ENCODE measurements around the gene CRTAC1. TPM values are rescaled to one million over a fixed set of nuclear protein-coding genes. Genes with fewer than 3 reads are reported as not detected.

The CRTAC1 gene
- polyA plus RNA-seq, 3 donors, result not detected

DNA sequence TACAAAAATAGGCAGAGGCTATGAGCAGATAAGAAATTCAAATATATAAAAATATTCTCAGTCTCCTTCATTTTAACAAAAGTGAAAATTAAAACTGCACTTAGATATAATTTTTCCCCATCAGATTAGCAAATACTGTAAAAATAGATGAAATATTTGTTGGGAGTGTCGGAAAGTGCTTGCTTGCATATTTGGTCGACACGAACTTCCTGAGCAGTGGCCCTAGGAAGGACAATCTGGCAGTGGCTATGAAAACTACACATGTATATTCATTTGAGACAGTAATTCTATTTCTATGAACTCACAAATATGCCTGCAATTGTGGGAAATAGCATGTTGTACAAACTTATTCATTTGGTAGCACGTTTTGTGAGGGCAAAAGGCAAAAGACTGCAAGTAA lies 99.4 kb downstream of the CRTAC1 start:
- H3K27ac Mint-ChIP-seq, result no peak overlapping the region
- no peak for DNase-seq
- no peaks in the 10 kb centered on the region for H3K36me3 Mint-ChIP-seq
- intact Hi-C loops (cut with micrococcal nuclease), result no loop called here
- TF ChIP-seq, protein P1, sequence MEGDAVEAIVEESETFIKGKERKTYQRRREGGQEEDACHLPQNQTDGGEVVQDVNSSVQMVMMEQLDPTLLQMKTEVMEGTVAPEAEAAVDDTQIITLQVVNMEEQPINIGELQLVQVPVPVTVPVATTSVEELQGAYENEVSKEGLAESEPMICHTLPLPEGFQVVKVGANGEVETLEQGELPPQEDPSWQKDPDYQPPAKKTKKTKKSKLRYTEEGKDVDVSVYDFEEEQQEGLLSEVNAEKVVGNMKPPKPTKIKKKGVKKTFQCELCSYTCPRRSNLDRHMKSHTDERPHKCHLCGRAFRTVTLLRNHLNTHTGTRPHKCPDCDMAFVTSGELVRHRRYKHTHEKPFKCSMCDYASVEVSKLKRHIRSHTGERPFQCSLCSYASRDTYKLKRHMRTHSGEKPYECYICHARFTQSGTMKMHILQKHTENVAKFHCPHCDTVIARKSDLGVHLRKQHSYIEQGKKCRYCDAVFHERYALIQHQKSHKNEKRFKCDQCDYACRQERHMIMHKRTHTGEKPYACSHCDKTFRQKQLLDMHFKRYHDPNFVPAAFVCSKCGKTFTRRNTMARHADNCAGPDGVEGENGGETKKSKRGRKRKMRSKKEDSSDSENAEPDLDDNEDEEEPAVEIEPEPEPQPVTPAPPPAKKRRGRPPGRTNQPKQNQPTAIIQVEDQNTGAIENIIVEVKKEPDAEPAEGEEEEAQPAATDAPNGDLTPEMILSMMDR (IDR thresholded peaks at IDR 0.05), result no peak
- H3K36me3 ChIP-seq (replicated peaks in 1 of 2; ENCODE audit: control insufficient read depth in 1 of 2, insufficient read depth in 2 of 2, low read length in 2 of 2), result no peaks in the 10 kb centered on the region
- no peaks in the 10 kb centered on the region for H3K4me1 Mint-ChIP-seq
- no peak overlapping the region for H3K9ac ChIP-seq (ENCODE audit: insufficient read depth, low read length, poor library complexity, severe bottlenecking)
- H3K9me3 ChIP-seq (replicated peaks in 1 of 2; ENCODE audit: control insufficient read depth in 1 of 2, insufficient read depth in 1 of 2, low read length in 2 of 2), result no peaks in the 10 kb centered on the region
- no peaks in the 10 kb centered on the region for H3K4me1 ChIP-seq (ENCODE audit: control insufficient read depth in 1 of 2, insufficient read depth in 2 of 2, low read length in 2 of 2)
- peaks cover 0 to 7% of the 10 kb centered on the region in 2 donors for H3K27me3 ChIP-seq (ENCODE audit: control insufficient read depth in 2 of 2, insufficient read depth in 2 of 2, low read length in 2 of 2)
- H4K20me1 ChIP-seq (ENCODE audit: insufficient read depth, low read length), result no peaks in the 10 kb centered on the region
- no peak overlapping the region for H3K4me2 ChIP-seq (replicated peaks; ENCODE audit: extremely low read depth, low read length, poor library complexity, severe bottlenecking)
- no CpG with 5 or more reads among the region's 4 CpGs for WGBS (ENCODE audit: insufficient coverage)
- no peak overlapping the region for H3K27ac ChIP-seq (ENCODE audit: low read depth in 1 of 2, low read length in 2 of 2)
- H3K4me3 Mint-ChIP-seq, result no peak overlapping the region
- peaks cover 0 to 2% (median 0%) of the 10 kb centered on the region in 7 donors for H3K9me3 Mint-ChIP-seq
- no peak overlapping the region for H3K4me3 ChIP-seq (replicated peaks in 1 of 3; ENCODE audit: low read depth in 2 of 3, low read length in 3 of 3)
- H3K79me2 ChIP-seq (ENCODE audit: insufficient read depth, low read length), result no peaks in the 10 kb centered on the region
- peaks cover 16 to 27% (median 17%) of the 10 kb centered on the region in 3 donors for H3K27me3 Mint-ChIP-seq (ENCODE audit: low read depth in 3 of 3)
- no peak overlapping the region for H2AFZ ChIP-seq (ENCODE audit: insufficient read depth, low read depth, low read length, poor library complexity, severe bottlenecking)

DNA sequence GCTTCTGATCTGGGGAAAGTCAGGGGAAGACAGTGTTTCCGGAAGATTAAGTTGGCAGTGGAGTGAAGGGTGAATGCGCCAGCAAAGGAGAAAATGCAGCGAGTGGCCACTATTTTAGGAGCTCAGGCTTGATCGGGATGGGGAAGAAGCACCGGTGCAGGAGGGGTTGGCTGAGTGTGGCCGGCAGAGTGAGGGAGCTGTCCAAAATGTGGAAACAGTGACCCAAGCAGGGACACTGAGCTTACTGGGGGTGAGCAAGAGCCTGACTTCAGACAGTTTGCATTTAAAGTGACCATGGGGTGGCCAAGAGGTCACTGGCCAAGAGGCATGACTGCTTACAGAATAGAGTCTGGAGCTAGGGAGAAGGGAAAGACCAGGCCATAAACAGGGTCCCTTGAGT lies 101.5 kb downstream of the CRTAC1 start:
- H2AFZ ChIP-seq (ENCODE audit: insufficient read depth, low read depth, low read length, poor library complexity, severe bottlenecking), result no peak overlapping the region
- Mint-ChIP-seq H3K36me3 (no peaks in the 10 kb centered on the region), H3K27me3 (ENCODE audit: low read depth in 3 of 3) (peaks cover 15 to 30% (median 18%) of the 10 kb centered on the region in 3 donors), H3K4me3 (no peak overlapping the region), H3K27ac (peak overlapping the region in 1 of 7 donors; percentile 12), H3K4me1 (no peaks in the 10 kb centered on the region), H3K9me3 (peaks cover 0 to 2% (median 0%) of the 10 kb centered on the region in 7 donors)
- H3K79me2 ChIP-seq (ENCODE audit: insufficient read depth, low read length), result no peaks in the 10 kb centered on the region
- H3K9ac ChIP-seq (ENCODE audit: insufficient read depth, low read length, poor library complexity, severe bottlenecking), result no peak overlapping the region
- H3K27ac ChIP-seq (ENCODE audit: low read depth in 1 of 2, low read length in 2 of 2), result no peak overlapping the region
- no peak overlapping the region for H3K4me3 ChIP-seq (replicated peaks in 1 of 3; ENCODE audit: low read depth in 2 of 3, low read length in 3 of 3)
- peaks cover 0 to 7% of the 10 kb centered on the region in 2 donors for H3K27me3 ChIP-seq (ENCODE audit: control insufficient read depth in 2 of 2, insufficient read depth in 2 of 2, low read length in 2 of 2)
- no peaks in the 10 kb centered on the region for H3K36me3 ChIP-seq (replicated peaks in 1 of 2; ENCODE audit: control insufficient read depth in 1 of 2, insufficient read depth in 2 of 2, low read length in 2 of 2)
- TF ChIP-seq, protein P1 (IDR thresholded peaks at IDR 0.05), result no peak
- no peaks in the 10 kb centered on the region for H3K4me1 ChIP-seq (ENCODE audit: control insufficient read depth in 1 of 2, insufficient read depth in 2 of 2, low read length in 2 of 2)
- no peaks in the 10 kb centered on the region for H4K20me1 ChIP-seq (ENCODE audit: insufficient read depth, low read length)
- no peaks in the 10 kb centered on the region for H3K9me3 ChIP-seq (replicated peaks in 1 of 2; ENCODE audit: control insufficient read depth in 1 of 2, insufficient read depth in 1 of 2, low read length in 2 of 2)
- H3K4me2 ChIP-seq (replicated peaks; ENCODE audit: extremely low read depth, low read length, poor library complexity, severe bottlenecking), result no peak overlapping the region
- 48% methylated on average over 6 of the region's 6 CpGs for WGBS (ENCODE audit: insufficient coverage)
- no peak for DNase-seq
- intact Hi-C loops (cut with micrococcal nuclease), result no loop called here
